Hypothalamus (tissue), 51 donors: Measurements from ENCODE around the gene CD276.
"Not testable (repeated sequence)": the region's sequence is repeated elsewhere in the genome, so short reads cannot be mapped to it uniquely, and the experiment has no call there.

Source experiments
- DNase-seq, 51 donors: peaks; one replicate each; lab custom pipeline; 2025; lab: John Stamatoyannopoulos, UW

Gene CD276

DNA sequence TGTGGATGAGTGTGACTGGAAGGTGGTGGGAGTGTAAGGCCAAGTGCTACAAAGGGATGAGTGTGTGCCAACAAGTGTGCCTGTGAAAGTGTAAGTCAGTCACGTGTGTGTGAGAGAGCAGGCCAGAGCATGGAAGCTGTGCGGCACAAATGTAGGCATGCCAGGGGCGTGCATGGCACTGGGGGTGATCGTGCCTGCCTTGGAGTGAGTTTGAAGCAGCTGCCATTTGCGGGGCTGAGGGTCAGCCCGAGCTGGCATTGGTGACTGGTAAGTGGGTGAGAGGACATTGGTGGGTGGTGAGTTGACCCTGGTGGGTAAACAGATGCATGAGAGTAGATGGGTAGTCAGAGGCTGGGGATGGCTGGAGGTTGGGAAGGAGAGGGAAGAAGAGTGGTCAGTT is 24.5 kb downstream of the CD276 start:
- no peak for DNase-seq

GRCh38 chr15:73709241-73709640 is 25.1 kb downstream of the CD276 start:
- DNase-seq = no peak

DNA sequence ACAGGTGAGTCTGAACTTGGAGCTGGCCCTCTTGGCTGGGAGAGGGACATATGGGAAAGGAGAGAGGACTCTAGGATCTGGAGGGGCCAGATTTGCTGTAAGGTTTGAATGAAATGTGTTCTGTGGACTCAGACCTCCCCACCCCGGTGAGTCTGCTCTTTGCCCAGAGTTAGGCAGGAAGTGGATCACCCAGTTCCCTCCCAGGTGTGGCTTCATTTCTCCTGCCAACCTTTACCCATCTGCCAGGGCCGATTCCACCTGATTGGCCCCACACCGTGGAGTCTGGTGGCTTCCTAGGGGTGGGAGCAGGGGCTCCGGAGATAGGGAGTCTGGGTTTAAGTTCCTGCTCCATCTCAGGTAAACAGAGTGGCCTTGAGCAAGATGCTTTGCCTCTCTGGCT is 25.5 kb downstream of the CD276 start:
- no peak for DNase-seq

DNA sequence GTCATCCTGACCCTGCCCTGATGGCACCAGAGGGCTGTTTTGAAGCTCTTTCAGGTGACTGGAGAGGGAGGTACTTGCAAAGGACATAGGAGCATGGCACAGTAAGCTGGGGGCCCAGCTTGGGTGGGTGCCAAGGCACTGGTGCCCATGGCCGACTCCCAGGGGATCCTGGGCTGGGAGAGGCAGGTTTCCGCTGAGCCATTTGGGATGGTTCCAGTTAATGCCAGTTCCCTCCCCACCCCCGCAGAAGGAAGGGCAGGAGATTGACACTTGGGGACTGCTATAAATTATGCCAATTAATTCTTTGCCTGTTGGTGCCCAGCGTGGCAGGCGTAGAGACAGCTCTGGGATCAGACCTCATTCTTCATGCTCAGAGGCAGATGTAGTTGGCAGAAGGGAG is 26.1 kb downstream of the CD276 start:
- no peak for DNase-seq

GRCh38 chr15:73711526-73711925 is 27.3 kb downstream of the CD276 start:
- DNase-seq = no peak

GRCh38 chr15:73712107-73712506 is 27.9 kb downstream of the CD276 start:
- peak in 8 of 51 donors; percentile 2 to 35 (median 14) for DNase-seq

DNA sequence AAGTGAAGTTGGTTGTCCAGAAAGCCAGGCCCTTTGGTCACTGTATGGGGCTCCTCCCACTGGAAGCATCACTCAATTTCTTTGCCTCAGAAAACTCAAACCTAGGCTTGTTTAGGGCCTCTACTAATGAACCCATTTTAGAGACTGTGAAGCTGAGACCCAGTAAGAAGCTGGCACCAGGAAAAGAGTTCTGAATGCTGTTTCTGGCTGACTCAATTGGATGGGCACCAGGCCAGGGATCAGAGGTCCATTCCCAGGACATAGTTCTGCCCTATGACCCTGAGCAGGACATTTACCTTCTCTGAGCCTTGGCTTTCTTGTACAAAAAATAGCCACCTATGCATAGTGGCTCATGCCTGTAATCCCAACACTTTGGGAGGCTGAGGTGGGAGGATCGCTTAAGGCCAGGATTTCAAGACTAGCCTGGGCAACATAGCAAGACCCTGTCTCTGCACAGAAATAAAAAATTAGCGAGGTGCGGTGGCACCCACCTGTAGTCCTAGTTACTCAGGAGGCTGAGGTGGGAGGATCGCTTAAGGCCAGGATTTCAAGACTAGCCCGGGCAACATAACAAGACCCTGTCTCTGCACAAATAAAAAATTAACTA is 30.6 kb downstream of the CD276 start:
- no peak for DNase-seq

DNA sequence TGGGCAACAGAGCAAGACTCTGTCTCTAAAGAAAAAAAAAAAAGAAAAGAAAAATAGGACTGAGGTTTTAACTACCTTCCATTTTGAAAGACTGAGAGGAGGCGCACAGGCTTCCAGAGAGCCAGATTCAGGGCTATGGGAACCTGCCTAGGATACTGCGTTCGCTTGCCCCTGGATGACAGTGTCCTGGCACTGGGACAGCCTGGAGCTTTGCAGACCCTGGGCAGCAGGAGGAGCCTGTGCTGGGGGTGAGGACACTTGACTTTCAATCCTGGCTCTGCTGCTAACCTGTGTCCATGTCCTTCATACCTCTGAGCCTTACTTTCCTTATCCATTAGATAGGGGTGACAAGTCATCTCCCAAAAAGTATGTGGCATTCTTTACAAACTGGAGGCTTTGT is 31.2 kb downstream of the CD276 start:
- no peak for DNase-seq

- DNase-seq = no peak
These were observed 32.2 kb downstream of the CD276 start for GRCh38 chr15:73716417-73716816.

- no peak for DNase-seq
These were observed 33.0 kb downstream of the CD276 start for GRCh38 chr15:73717206-73717605.

- no peak for DNase-seq
These were observed 33.6 kb downstream of the CD276 start for GRCh38 chr15:73717802-73718201.

DNA sequence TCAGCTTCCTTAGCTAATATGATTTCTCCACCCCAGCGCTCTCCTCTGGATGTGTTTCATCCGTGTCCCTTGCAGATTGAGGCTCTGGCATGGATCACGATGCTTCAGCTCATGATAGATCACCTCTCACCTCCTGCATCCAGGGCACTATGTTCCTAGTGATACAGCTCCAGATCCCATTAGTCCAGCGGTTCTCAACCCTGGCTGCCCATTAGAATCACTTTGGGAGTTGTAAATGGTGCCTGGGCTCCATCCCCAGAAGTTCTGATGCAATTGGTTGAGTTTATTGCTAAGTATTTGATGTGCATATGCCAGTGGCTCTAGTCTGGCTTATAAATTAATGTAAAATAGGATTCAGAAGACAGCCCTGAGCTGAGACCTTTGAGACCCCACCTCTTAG is 34.5 kb downstream of the CD276 start:
- DNase-seq = no peak

DNA sequence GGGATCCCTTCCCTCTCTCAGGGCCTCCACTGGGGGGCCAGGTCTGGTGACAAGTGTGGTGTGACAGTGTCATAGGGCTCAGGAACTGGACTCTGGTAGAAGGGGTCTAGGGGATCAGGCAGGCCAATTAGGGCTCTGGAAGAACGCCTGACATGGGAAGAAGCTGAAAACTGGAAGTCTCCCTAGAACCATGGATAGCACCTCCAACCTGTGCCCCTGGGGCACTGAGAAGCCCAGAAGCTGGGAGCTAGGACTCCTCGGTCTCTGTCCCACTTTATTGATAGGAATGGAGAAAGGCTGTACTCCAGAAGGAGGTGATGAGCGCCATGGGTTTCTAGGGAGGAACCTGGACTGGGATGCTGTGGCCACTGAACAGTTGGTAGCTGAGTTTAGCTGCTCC is 38.2 kb downstream of the CD276 start:
- DNase-seq = no peak

DNA sequence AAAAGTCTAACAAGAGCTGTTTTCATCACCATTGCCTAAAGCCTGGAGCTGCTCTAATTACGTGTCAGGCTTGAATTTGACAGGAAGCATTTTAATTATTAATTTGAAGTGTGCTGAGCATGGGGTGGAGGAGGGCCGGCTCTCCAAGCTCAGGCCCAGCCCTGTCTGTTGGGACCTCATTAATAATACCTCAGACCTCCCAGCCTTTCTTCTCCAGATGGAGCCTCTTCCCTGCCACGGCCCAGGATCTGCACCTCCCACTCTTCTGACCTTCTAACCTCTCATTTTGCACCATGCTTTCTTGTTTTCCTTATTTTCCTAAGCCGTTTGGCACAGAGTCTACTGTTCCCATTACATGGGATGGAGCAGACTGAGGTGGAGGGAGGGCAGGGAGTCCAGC is 39.0 kb downstream of the CD276 start:
- no peak for DNase-seq

- DNase-seq = no peak
These were observed 40.0 kb downstream of the CD276 start for GRCh38 chr15:73724212-73724611.

- DNase-seq = peak in 1 of 51 donors; percentile 12
These were observed 43.3 kb downstream of the CD276 start for GRCh38 chr15:73727330-73727976.

DNA sequence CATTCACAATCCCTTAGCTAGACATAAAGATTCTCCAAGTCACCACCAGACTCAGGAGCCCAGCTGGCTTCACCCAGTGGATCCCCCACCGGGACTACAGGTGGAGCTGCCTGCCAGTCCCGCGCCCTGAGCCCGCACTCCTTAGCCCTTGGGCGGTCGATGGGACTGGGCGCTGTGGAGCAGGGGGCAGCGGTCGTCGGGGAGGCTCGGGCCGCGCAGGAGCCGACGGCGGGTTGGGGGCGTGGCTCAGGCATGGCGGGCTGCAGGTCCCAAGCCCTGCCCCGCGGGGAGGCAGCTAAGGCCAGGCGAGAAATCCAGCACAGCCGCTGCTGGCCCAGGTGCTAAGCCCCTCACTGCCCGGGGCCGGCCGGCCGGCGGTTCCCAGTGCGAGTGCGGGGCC is 47.9 kb downstream of the CD276 start:
- DNase-seq = not testable (repeated sequence)

- no peak for DNase-seq
These were observed 48.7 kb downstream of the CD276 start for GRCh38 chr15:73732930-73733329.

GRCh38 chr15:73737535-73737934 is 53.4 kb downstream of the CD276 start:
- no peak for DNase-seq

DNA sequence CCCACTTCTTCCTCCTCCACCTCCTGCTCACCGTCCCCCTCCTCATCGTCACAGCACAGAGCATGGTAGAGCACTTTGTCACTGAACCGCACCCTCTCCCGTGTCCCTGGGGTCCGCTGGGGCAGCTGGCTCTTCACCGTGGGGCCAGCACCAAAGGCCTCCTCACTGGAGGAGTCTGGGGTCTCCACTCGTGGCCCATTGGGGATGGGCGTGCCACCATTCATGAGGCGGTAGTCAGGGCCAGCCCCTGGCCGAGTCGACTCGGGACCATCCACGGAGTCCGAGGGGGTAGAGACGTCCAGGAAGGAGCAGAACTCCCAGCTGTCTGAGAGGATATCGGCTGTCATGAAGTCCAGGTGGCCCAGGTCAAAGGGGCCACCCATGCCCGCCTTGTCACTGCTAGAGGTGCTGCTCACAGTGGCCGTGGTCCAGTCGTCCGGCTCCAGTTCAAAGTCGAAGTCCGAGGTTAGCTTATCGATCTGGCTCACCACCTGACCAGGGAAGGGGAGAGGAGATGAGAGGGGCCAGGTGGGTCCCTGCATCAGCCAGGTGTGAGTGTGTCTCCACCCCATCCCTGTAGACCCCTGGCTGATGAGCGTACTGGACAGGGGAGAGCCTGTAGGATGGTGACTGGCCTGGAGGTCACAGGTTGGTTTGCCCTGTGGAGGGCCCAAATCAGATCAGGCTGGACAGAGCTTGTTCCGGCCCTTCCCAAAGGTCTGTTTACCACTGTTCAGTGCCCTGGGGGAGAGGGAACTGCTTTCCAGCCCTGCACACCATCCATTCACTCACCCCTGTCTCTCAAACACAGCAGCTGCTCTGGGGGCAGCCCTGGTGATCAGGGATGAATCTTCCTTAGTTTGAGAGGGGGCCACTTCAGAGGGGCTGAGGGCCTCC is 56.2 kb downstream of the CD276 start:
- DNase-seq = no peak

DNA sequence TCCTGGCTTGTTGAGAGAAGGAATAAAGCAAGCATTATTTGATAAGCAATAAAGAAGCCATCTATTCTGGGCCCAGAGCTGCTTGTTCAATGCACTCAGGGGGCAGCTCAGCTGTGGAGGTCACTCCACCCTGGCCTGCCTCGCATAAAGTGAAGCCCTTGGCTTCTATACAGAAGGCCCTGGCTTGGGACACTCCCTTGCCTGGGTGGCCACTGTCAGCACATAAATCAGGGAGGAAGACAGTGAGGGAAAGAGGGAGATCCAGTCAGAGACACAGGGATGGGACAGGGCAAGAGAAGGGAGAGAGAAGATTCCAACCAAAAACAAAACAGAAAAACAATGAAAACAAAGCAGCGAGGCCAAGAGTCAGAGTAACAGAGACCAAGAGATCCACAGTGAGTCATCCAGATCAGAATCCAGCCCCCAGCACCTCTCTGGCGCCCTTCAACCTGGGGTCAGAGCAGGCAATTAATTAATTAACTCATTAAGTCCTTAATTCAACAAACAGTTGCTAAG is 57.2 kb downstream of the CD276 start:
- peak in 2 of 51 donors; percentile 7 to 15 for DNase-seq

- no peak for DNase-seq
These were observed 60.1 kb downstream of the CD276 start for GRCh38 chr15:73744293-73744692.
